ENCODE data around the gene RPL11.

RPL11 gene

DNA sequence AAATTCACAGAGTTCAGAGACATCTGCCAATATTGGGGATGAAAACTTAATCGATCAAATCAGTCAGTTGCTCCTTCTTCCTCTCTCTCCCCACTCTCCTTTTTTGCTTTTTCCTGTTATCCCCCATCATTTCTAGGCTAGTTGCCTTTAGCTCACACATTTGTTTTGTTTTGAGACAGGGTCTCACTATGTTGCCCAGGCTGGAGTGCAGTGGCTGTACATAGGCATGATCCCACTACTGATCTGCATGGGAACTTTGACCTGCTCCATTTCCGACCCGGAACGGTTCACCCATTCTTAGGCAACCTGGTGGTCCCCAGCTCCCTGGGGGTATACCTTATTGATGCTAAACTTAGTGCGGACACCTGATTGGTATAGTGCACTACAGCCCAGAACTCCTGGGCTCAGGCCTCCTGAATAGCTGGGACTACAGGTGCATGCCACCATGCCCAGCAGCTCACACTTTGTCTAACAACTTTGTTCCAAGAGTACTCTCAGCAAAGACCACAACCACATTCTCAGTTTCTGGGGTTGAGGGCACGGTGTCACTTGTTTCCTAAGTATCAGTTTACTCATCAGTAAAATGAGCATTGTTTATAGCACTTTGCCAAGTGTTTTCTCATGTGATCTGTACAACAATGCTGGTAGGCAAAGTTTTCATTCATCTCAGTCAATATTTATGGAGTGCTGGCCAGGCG lies 45.0 kb downstream of the RPL11 start:
- TF ChIP-seq EZH2 (IDR thresholded peaks at IDR 0.05) (no peak), POLR2AphosphoS5 (IDR thresholded peaks at IDR 0.05; ENCODE audit: borderline replicate concordance, low read depth, low read length) (no peak), FOXP2 (optimal IDR thresholded peaks at IDR 0.05; ENCODE audit: control extremely low read depth, extremely low read length, insufficient read depth) (no peak)
- H3K36me3 ChIP-seq (ENCODE audit: insufficient read depth, low read length): no peaks in the 10 kb centered on the region
- H3K4me3 ChIP-seq: no peak overlapping the region
- no peak overlapping the region for H3K27ac ChIP-seq
- no peak for DNase-seq (ENCODE audit: low read depth, low spot score)
- no peak overlapping the region for H3K9ac ChIP-seq (ENCODE audit: insufficient read length)
- no peaks in the 10 kb centered on the region for H3K9me3 ChIP-seq (ENCODE audit: low read depth, low read length)

DNA sequence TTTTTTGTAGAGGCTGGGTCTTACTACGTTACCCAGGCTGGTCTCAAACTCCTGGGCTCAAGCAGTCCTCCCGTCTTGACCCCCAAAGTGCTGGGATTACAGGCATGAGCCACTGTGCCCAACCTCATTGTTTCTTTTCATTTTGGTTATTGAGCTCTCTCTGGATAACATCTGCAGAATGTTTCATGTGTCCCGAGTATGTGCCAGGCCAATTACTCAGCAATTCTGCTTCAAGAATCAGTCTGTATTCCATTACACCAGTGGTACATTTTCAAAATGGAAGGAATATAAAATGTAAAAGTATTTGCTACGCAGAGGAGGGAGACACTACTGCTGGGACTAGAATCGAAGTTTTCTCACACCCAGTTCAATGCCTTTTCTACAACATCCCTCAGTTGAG lies 50.0 kb downstream of the RPL11 start:
- Histone ChIP-seq H3K9ac (ENCODE audit: insufficient read length) (no peak overlapping the region), H3K4me3 (no peak overlapping the region), H3K27ac (no peak overlapping the region), H3K9me3 (ENCODE audit: low read depth, low read length) (no peaks in the 10 kb centered on the region), H3K36me3 (ENCODE audit: insufficient read depth, low read length) (peaks cover 6% of the 10 kb centered on the region)
- TF ChIP-seq FOXP2 (optimal IDR thresholded peaks at IDR 0.05; ENCODE audit: control extremely low read depth, extremely low read length, insufficient read depth): no peak
- no peak for TF ChIP-seq POLR2AphosphoS5 (IDR thresholded peaks at IDR 0.05; ENCODE audit: borderline replicate concordance, low read depth, low read length)
- no peak for TF ChIP-seq EZH2 (IDR thresholded peaks at IDR 0.05)
- no peak for DNase-seq (ENCODE audit: low read depth, low spot score)

DNA sequence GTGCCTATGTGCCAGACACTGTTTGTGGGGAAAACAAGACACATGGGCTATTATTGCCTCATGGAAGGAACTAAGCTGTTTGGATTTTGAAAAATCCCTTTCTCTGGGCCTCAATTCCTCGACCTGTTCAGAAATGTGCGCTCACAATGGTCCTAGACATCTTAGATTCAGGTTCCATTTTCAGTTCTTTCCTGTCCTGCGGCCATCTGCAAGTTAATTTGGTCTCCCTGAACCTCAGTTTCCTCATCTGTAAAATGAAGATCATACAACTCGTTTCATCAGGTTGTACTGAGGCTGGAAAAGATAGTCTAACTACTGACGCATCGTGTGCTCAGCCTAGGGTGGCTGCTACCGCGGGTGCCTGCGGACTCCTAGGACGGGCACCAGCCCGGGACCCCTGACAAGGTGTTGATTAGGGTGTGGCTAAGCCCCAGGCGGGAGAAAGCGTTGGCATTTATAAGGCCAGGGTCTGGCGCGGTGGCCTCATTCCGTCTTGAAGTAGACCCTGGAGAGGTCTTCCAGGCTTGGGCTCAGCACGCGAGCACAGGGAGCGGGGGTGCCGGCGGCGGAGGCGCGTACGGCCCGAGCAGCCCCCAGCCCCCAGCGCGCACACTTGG lies 51.2 kb downstream of the RPL11 start:
- no peak for TF ChIP-seq FOXP2 (optimal IDR thresholded peaks at IDR 0.05; ENCODE audit: control extremely low read depth, extremely low read length, insufficient read depth)
- no peak for TF ChIP-seq EZH2 (IDR thresholded peaks at IDR 0.05)
- no peak for TF ChIP-seq POLR2AphosphoS5 (IDR thresholded peaks at IDR 0.05; ENCODE audit: borderline replicate concordance, low read depth, low read length)
- no peak for DNase-seq (ENCODE audit: low read depth, low spot score)
- peak overlapping the region; percentile 85 for H3K9ac ChIP-seq (ENCODE audit: insufficient read length)
- peak overlapping the region; percentile 55 for H3K27ac ChIP-seq
- H3K4me3 ChIP-seq: peak overlapping the region; percentile 78
- no peaks in the 10 kb centered on the region for H3K9me3 ChIP-seq (ENCODE audit: low read depth, low read length)
- H3K36me3 ChIP-seq (ENCODE audit: insufficient read depth, low read length): peaks cover 13% of the 10 kb centered on the region

DNA sequence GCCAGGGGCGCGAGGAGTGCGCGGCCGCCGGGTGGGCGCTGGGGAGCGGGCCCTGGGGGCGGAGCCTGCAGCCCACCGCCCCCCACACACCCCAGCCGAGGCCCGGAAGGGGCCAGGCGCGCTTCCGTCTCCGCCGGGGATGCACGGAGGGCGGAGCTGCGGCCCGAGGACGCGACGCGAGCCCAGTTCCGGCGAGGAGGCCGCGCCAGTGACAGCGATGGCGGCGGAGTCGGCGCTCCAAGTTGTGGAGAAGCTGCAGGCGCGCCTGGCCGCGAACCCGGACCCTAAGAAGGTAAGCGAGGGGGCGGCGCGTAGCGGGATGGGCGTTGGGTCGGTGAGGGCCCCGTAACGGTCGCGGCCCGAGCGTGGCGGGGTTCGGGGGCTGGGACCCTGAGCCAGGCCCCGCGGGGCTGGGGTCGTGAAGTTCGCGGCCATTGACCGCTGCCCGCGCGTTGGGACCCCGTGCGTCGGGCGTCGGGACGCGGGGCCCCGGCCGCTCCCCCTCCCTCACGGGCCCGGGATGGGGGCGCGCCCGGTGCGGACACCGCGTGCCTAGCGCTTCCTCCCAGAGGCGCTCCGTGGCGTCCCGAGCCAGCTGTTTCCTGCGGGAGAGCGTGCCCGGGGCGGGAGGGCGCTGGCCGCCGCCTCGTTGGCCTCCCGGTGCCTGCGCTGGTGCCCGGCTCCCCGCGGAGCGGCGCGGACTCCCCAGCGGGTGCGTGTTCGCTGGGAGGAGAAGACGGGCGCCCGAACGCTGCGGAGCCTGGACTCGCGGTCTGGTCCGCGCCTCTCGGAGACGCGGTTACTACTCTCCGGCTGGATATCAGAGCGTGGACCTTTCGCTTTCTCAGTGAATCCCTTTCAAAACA lies 51.9 kb downstream of the RPL11 start, which contains the start of gene ELOA:
ELOA (plus strand) TSS at position 185 of the 866 bp plus-strand sequence; CDS start at position 218, 33 bp downstream.
- H3K36me3 ChIP-seq (ENCODE audit: insufficient read depth, low read length): peaks cover 13% of the 10 kb centered on the region
- no peak for DNase-seq (ENCODE audit: low read depth, low spot score)
- H3K9me3 ChIP-seq (ENCODE audit: low read depth, low read length): no peaks in the 10 kb centered on the region
- H3K27ac ChIP-seq: peak within 1 kb of the TSS; percentile 55
- peak within 1 kb of the TSS; percentile 85 for H3K9ac ChIP-seq (ENCODE audit: insufficient read length)
- TF ChIP-seq FOXP2 (optimal IDR thresholded peaks at IDR 0.05; ENCODE audit: control extremely low read depth, extremely low read length, insufficient read depth): peak; percentile 42
- no peak for TF ChIP-seq EZH2 (IDR thresholded peaks at IDR 0.05)
- peak; percentile 96 for TF ChIP-seq POLR2AphosphoS5 (IDR thresholded peaks at IDR 0.05; ENCODE audit: borderline replicate concordance, low read depth, low read length)
- H3K4me3 ChIP-seq: peak within 1 kb of the TSS; percentile 78

DNA sequence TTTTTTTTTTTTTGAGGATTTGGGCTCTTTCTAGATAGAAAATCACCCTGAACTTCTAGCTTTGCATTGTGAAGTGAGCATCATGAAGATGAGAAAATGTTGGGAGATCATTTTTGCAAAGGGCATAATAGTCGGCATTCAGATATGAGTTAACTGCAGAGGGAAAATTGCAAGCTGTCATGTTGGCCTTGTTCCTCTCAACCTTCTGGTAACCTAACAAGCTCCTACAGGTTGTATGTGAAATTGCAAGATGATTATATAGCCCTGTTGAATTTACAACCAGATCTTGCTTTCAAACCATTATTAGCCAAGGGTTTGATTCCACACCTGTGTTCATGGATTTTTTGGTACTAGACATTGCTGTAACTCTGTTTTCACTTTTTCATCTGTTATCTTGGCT lies 53.9 kb downstream of the RPL11 start:
- H3K4me3 ChIP-seq: peak overlapping the region; percentile 78
- no peaks in the 10 kb centered on the region for H3K9me3 ChIP-seq (ENCODE audit: low read depth, low read length)
- H3K36me3 ChIP-seq (ENCODE audit: insufficient read depth, low read length): peaks cover 28% of the 10 kb centered on the region
- no peak overlapping the region for H3K9ac ChIP-seq (ENCODE audit: insufficient read length)
- TF ChIP-seq EZH2 (IDR thresholded peaks at IDR 0.05) (no peak), FOXP2 (optimal IDR thresholded peaks at IDR 0.05; ENCODE audit: control extremely low read depth, extremely low read length, insufficient read depth) (no peak), POLR2AphosphoS5 (IDR thresholded peaks at IDR 0.05; ENCODE audit: borderline replicate concordance, low read depth, low read length) (no peak)
- no peak for DNase-seq (ENCODE audit: low read depth, low spot score)
- H3K27ac ChIP-seq: no peak overlapping the region

All from SK-N-MC (cell line).